Measurements from ENCODE around the gene ACOT11. TPM values are rescaled to one million over a fixed set of nuclear protein-coding genes. Genes with fewer than 3 reads are reported as not detected.
"Not testable (repeated sequence)": the region's sequence is repeated elsewhere in the genome, so short reads cannot be mapped to it uniquely, and the experiment has no call there.

ACOT11 gene
- total RNA-seq, 2 experiments from 2014 or later: 1.9 to 2.0 TPM

DNA sequence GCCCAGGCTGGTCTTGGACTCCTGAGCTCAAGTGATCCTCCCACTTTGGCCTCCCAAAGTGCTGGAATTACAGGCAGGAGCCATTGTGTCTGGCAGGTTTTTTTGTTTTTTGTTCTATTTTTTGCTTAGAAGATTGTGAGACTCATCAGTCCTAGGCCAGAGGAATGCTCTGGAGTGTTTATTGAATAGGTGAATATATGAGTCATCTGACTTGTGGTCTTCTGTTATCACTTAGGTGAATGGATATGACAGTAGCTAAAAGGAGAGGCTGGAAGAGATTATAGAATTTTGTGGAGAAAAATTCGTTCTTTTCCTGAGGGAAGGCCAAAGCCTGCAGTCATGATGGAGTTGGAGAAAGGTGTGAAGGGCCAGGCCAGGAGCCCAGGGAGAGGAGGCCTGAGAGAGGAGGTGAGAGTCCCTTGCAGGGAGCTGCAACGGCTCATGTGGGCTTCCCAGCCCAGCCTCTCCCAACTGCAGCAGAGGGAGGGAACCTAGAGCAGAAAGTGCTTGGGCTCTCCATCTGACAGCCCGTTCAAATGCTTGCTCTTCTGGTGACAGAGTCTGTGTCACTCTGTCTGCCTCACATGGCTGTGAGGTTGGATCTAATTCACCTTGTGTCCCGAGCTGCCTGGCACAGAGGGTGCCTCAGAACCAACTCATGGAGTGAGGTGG, 31.6 kb upstream of the ACOT11 start:
- DNase-seq: no peak
- Mint-ChIP-seq H3K36me3 (ENCODE audit: low read depth) (no peaks in the 10 kb centered on the region), H3K4me1 (no peaks in the 10 kb centered on the region), H3K9me3 (no peaks in the 10 kb centered on the region), H3K27me3 (no peaks in the 10 kb centered on the region), H3K27ac (no peak overlapping the region), H3K4me3 (no peak overlapping the region)
- ChIA-PET POLR2A (no interaction called here), CTCF (interaction anchor here (0.5 to 1.2 kb wide), 2 partner anchors 74 to 335 kb away, joined by 4 to 5 read pairs; no protein-coding TSS in a partner anchor)

DNA sequence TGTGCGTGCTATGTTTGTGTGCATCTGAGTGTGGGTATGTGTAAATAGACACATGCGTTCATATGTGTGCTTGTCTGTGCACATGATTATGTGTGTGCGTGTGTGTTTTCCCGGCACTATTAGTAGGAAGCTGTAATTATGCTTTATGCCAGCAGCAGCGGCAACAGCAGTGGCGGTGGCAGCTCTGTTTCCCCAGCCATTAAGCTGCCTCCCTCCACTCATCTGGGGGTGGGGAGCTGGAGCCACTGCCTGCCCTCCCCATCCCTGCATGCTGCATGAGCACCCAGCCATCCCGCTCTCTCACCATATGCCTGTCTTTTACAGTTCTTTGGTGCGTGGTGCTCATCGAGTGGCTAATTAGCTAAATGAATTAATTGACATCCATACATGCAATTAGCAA, 30.5 kb upstream of the ACOT11 start:
- Mint-ChIP-seq H3K27me3 (no peaks in the 10 kb centered on the region), H3K9me3 (no peaks in the 10 kb centered on the region), H3K4me1 (no peaks in the 10 kb centered on the region), H3K27ac (no peak overlapping the region), H3K4me3 (no peak overlapping the region), H3K36me3 (ENCODE audit: low read depth) (no peaks in the 10 kb centered on the region)
- ChIA-PET CTCF (interaction anchor here (0.6 to 1.2 kb wide), 2 partner anchors 12 to 28 kb away, joined by 3 read pairs; no protein-coding TSS in a partner anchor), POLR2A (no interaction called here)
- DNase-seq: no peak

DNA sequence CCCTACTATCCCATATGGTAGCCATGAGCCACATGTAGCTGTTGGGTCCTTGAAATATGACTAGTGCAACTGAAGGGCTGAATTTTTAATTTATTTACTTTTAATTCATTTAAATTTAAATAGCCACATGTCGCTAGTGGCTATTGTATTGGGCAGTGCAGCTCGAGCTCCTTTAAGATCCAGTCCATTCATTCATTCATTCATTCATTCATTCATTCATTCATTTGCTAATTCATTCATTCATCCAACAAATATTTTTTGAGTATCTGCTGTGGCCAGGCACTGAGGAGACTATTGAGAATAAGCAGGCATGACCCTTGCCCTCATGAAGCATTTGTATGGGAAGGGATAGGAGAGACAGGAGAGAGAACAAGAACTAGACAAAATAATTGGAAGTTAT, 29.5 kb upstream of the ACOT11 start:
- no peak for DNase-seq
- Mint-ChIP-seq H3K4me3 (no peak overlapping the region), H3K9me3 (no peaks in the 10 kb centered on the region), H3K27me3 (no peaks in the 10 kb centered on the region), H3K27ac (no peak overlapping the region), H3K36me3 (ENCODE audit: low read depth) (no peaks in the 10 kb centered on the region), H3K4me1 (no peaks in the 10 kb centered on the region)
- POLR2A ChIA-PET: no interaction called here
- CTCF ChIA-PET: interaction anchor here (1.2 kb wide), 1 partner anchor 47 kb away, joined by 3 read pairs; no protein-coding TSS in a partner anchor

DNA sequence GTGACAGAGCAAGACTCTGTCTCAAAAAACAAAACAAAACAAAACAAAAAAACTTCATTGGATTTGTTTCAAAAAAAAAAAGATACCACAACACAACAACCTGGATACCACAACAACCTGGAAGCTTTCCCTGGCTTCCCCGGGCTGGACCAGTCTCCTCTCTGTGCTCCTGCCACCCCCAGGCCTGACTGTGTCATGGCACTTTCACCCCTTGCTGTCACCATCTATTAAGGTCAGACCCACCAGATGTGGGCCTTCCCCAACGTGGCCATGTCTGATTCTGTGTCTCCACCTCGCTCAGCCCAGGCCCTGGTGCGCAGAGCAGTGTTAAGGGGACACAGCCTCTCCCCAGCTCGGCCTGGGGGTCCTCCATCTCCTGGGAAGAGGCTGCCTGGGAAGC, 28.3 kb upstream of the ACOT11 start:
- no peaks in the 10 kb centered on the region for H3K4me1 Mint-ChIP-seq
- no peak overlapping the region for H3K27ac Mint-ChIP-seq
- H3K9me3 Mint-ChIP-seq: no peaks in the 10 kb centered on the region
- CTCF ChIA-PET: interaction anchor here (1.2 kb wide), 1 partner anchor 48 kb away, joined by 3 read pairs; no protein-coding TSS in a partner anchor
- no peak overlapping the region for H3K4me3 Mint-ChIP-seq
- no peak for DNase-seq
- no peaks in the 10 kb centered on the region for H3K36me3 Mint-ChIP-seq (ENCODE audit: low read depth)
- POLR2A ChIA-PET: no interaction called here
- H3K27me3 Mint-ChIP-seq: no peaks in the 10 kb centered on the region

DNA sequence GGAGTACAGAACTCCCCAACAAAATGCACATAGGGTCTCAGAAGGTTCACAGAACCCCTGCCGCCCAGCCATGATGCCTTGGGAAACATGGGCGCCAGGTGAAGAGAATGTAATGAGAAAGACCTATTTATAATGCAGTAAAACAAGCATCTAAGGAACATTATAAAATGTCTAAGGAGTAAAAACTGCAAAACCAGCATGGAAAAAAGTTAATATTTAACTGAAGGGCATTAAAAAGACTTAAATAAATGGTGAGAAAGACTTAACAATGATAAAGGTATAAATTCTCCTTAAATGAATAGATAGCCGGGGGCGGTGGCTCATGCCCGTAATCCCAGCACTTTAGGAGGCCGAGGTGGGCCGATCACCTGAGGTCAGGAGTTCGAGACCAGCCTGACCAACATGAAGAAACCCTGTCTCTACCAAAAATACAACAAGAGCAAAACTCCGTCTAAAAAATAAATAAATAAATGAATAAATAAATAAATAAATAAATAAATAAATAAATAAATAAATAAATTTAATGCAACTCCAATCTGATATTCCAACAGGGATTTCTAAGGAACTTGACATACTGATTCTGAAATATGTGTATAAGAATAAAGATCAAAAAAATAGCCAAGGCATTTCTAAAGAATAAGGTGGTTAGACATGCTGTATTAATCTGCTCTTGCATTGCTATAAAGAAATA, 27.3 kb upstream of the ACOT11 start:
- no peak for DNase-seq
- ChIA-PET POLR2A (no interaction called here), CTCF (no interaction called here)
- H3K9me3 Mint-ChIP-seq: no peaks in the 10 kb centered on the region
- no peaks in the 10 kb centered on the region for H3K4me1 Mint-ChIP-seq
- H3K4me3 Mint-ChIP-seq: no peak overlapping the region
- no peak overlapping the region for H3K27ac Mint-ChIP-seq
- H3K27me3 Mint-ChIP-seq: no peaks in the 10 kb centered on the region
- no peaks in the 10 kb centered on the region for H3K36me3 Mint-ChIP-seq (ENCODE audit: low read depth)

DNA sequence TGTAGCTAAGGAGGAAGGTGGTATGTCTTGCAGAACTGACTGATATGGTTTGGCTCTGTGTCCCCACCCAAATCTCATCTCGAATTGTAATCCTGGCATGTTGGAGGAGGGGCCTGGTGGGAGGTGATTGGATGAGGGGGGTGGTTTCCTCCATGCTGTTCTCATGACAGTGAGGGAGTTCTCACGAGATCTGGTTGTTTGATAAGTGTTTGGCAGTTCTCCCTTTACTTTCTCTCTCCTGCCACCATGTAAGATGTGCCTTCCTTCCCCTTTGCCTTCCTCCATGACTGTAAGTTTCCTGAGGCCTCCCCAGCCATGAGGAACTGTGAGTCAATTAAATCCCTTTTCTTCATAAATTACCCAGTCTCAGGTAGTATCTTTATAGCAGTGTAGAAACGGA, 21.5 kb upstream of the ACOT11 start:
- H3K27me3 Mint-ChIP-seq; H3K36me3 Mint-ChIP-seq (ENCODE audit: low read depth); H3K4me3 Mint-ChIP-seq; DNase-seq; POLR2A ChIA-PET; H3K4me1 Mint-ChIP-seq; H3K27ac Mint-ChIP-seq; H3K9me3 Mint-ChIP-seq: not testable (repeated sequence)
- CTCF ChIA-PET: interaction anchor here (0.8 kb wide), 1 partner anchor 8 kb away, joined by 3 read pairs; no protein-coding TSS in a partner anchor

DNA sequence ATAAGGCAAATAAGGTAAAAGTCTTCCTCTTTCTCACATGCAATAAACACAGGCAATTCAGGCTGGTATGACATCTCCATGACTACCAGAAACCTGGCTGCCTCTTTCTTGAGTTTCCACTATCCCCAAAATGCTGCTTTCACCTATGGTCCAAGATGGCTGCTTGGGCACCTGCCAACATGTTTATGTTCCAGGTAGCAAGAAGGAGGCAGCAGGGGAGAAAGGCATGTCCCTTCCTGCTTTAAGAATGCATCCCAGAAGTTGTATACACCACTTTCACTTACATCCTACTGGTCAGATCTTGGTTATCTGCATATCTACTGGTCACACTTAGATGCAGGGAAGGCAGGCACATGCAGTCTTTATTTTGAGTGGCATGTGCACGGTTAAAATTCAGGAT, 19.4 kb upstream of the ACOT11 start:
- CTCF ChIA-PET: no interaction called here
- Mint-ChIP-seq H3K4me1 (no peaks in the 10 kb centered on the region), H3K9me3 (no peaks in the 10 kb centered on the region), H3K4me3 (no peak overlapping the region), H3K27ac (no peak overlapping the region), H3K27me3 (no peaks in the 10 kb centered on the region), H3K36me3 (ENCODE audit: low read depth) (no peaks in the 10 kb centered on the region)
- no peak for DNase-seq
- POLR2A ChIA-PET: no interaction called here

DNA sequence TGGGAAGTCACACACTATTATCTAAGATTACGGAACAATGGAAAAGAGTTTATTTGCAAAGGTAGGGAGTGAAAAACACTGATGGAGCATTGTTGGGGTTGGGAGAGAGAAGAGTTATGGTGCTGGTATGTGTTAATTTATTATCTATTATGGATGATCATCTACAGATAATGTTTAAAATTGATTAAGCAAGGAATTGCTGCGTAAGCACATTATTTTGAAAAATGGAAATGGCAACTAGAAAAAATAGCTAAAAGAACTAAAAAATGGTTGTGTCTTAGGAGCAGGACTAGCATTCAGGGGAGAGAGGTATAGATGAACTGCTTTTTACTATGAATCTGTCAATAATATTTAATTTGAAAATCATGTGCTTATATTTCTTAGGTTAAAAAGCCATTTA, 16.0 kb upstream of the ACOT11 start:
- no peak overlapping the region for H3K4me3 Mint-ChIP-seq
- DNase-seq: no peak
- H3K36me3 Mint-ChIP-seq (ENCODE audit: low read depth): no peaks in the 10 kb centered on the region
- H3K4me1 Mint-ChIP-seq: no peaks in the 10 kb centered on the region
- H3K9me3 Mint-ChIP-seq: no peaks in the 10 kb centered on the region
- ChIA-PET CTCF (interaction anchor here (0.6 kb wide), 1 partner anchor 1977 kb away, joined by 3 read pairs; no protein-coding TSS in a partner anchor), POLR2A (no interaction called here)
- no peak overlapping the region for H3K27ac Mint-ChIP-seq
- peaks cover 7% of the 10 kb centered on the region for H3K27me3 Mint-ChIP-seq

DNA sequence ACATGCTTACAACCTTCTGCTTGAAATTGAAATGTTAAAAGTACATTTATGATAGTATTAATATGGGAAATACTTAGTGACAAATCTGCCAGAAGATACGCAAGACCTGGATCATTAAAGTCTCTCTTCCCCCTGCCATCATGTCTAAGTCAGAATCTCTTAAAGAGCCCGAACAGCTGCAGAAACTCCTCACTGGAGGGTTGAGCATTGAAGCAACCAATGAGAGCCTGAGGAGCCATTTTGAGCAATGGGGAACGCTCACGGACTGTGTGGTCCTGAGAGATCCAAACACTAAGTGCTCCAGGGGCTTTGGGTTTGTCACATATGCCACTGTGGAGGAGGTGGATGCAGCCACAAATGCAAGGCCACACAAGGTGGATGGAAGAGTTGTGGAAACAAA, 11.4 kb upstream of the ACOT11 start:
- DNase-seq; H3K36me3 Mint-ChIP-seq (ENCODE audit: low read depth); CTCF ChIA-PET; POLR2A ChIA-PET; H3K27ac Mint-ChIP-seq; H3K4me1 Mint-ChIP-seq; H3K4me3 Mint-ChIP-seq; H3K9me3 Mint-ChIP-seq: not testable (repeated sequence)
- peaks cover 17% of the 10 kb centered on the region for H3K27me3 Mint-ChIP-seq

DNA sequence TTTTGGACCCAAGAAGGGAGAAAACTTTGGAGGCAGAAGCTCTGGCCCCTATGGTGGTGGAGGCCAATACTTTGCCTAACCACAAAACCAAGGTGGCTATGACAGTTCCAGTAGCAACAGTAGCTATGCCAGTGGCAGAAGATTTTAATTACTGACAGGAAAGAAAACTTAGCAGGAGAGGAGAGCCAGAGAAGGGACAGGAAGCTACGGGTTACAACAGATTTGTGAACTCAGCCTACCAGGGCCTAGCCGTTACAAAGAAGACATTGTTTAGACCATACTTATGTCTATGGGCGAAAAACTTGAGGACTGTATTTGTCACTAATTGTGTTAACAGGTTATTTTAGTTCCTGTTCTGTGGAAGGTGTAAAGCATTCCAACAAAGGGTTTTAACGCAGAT, 10.4 kb upstream of the ACOT11 start:
- POLR2A ChIA-PET: no interaction called here
- no peak for DNase-seq
- H3K27me3 Mint-ChIP-seq: peaks cover 18% of the 10 kb centered on the region
- no peaks in the 10 kb centered on the region for H3K36me3 Mint-ChIP-seq (ENCODE audit: low read depth)
- peaks cover 10% of the 10 kb centered on the region for H3K4me1 Mint-ChIP-seq
- CTCF ChIA-PET: interaction anchor here (0.6 kb wide), 1 partner anchor 601 kb away, joined by 3 read pairs; no protein-coding TSS in a partner anchor
- H3K4me3 Mint-ChIP-seq: no peak overlapping the region
- no peak overlapping the region for H3K27ac Mint-ChIP-seq
- H3K9me3 Mint-ChIP-seq: no peaks in the 10 kb centered on the region

DNA sequence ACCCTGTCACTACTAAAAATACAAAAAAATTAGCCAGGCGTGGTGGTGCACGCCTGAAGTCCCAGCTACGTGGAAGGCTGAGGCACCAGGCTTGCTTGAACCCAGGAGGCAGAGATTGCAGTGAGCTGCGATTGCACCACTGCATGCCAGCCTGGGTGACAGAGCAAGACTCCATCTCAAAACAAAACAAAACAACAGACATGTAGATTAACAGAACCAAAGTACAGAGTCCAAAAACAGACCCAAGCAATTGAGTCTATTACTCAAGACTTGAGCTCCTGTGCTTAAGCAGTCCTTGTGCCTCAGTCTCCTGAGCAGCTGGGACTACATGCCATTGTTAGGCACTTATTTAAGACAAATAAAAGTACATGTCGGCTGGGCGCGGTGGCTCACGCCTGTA, 9.5 kb upstream of the ACOT11 start:
- H3K4me3 Mint-ChIP-seq: no peak overlapping the region
- CTCF ChIA-PET: no interaction called here

DNA sequence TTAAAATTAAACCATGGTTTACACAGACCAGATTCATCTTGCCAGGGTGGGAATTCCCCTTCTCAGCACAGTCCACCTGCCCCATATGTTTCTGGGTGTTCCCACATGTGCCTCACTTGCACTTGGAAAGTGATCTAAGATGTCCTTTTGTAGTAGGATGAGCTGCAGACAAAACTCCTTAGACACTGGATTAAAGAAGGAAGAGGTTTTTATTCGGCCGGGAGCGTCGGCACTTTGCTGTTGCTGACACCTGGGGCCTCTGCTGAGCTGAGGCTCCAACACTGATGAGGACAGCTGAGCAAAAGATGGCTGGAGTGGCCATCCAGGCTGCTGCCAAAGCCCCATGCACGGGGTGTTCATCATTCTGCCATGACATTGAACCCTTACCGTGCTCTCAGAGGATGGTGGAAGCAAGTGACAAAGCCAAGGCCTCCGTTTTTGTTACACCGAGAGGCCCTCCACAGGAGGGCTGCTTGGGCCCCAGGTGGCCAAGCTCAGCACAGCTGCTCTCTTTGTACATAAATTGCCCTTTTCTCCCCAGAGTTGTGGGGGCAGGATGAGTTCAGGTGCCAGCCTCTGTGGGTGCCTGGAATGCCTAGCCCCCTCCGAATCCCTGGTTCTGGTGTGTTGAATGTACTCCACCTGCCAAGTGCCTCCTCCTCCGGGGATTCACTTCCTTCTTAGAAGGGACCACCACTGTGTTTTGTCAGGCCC, 7.3 kb upstream of the ACOT11 start:
- Mint-ChIP-seq H3K36me3 (ENCODE audit: low read depth) (no peaks in the 10 kb centered on the region), H3K27ac (no peak overlapping the region), H3K4me3 (no peak overlapping the region), H3K4me1 (peaks cover 19% of the 10 kb centered on the region), H3K9me3 (no peaks in the 10 kb centered on the region), H3K27me3 (peaks cover 18% of the 10 kb centered on the region)
- DNase-seq: no peak
- ChIA-PET CTCF (interaction anchor here (1.2 kb wide), 1 partner anchor 261 kb away, joined by 3 read pairs; the partner anchor contains the start of gene TTC22), POLR2A (no interaction called here)

More for the DNA sequence above, 9.5 kb upstream of the ACOT11 start:
- no peak for DNase-seq
- no peak overlapping the region for H3K27ac Mint-ChIP-seq
- H3K36me3 Mint-ChIP-seq (ENCODE audit: low read depth): no peaks in the 10 kb centered on the region
- peaks cover 19% of the 10 kb centered on the region for H3K4me1 Mint-ChIP-seq
- POLR2A ChIA-PET: no interaction called here
- peaks cover 18% of the 10 kb centered on the region for H3K27me3 Mint-ChIP-seq
- no peaks in the 10 kb centered on the region for H3K9me3 Mint-ChIP-seq
